Measurements from ENCODE around the gene TAF4.
A peak's percentile ranks its signal among the peaks of the same experiment; 100 is the strongest.

TAF4 gene

GRCh38 chr20:62043131-62043914 is 22.4 kb downstream of the TAF4 start:
- DNase-seq, result no peak

DNA sequence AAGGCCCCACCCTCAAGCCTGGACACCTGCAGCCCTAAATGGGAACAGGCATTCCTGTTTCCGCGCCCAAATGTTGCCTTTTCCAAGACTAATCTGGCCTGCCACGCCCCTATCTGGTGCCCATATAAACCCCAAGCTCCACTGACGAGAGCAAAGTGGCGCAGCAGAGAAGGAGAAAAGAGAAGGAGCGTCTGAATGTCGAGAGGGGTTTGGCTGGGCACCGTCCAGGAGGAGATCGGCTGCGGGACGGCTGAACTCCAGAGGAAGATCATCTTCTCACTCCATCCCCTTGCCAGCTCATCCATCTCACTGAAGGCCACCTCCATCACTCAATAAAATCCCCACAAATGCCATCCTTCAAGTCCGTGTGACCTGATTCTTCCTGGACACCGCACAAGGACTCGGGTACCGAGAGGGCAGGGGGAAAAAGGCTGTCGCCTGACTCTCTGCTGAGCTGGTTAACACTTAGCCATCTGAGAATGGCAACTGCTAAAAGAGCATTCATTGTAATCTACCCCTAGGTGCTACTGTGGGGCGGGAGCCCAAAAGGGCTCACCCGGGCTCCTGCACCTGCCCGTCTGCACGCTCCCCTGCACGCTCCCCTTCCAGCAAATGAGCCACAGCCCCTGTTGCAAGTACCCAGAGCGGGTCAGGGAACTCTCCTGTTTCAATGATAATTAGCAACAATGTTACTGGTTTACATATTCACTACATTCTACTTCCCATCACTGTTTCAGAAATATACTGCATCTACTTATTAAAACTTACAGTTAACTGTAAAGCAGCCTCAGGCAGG is 23.5 kb downstream of the TAF4 start:
- no peak for DNase-seq

DNA sequence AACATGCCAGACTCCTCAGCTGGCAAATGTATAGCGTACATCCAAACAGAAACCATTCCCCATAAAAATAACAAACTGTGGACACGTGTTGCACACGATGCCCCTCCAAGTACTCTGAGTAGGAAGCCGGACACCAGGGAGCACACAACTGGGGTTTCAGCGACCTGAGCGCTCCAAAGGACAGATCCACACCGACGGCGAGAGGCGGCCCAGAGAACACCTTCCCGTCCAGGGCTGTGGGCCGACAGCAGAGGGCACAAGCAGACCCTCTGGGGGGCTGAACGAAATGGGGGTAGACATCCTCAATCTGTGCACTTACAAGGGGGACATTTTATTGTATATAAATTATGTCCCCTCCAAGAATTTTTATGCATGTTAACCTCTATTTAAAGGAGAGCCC is 24.7 kb downstream of the TAF4 start:
- no peak for DNase-seq

GRCh38 chr20:62040381-62040922 is 25.2 kb downstream of the TAF4 start:
- no peak for DNase-seq

- no peak for DNase-seq
These were observed 25.9 kb downstream of the TAF4 start for GRCh38 chr20:62039738-62040137.

- DNase-seq, result no peak
These were observed 32.9 kb downstream of the TAF4 start for GRCh38 chr20:62032609-62033368.

GRCh38 chr20:62031462-62032092 is 34.1 kb downstream of the TAF4 start:
- no peak for DNase-seq

DNA sequence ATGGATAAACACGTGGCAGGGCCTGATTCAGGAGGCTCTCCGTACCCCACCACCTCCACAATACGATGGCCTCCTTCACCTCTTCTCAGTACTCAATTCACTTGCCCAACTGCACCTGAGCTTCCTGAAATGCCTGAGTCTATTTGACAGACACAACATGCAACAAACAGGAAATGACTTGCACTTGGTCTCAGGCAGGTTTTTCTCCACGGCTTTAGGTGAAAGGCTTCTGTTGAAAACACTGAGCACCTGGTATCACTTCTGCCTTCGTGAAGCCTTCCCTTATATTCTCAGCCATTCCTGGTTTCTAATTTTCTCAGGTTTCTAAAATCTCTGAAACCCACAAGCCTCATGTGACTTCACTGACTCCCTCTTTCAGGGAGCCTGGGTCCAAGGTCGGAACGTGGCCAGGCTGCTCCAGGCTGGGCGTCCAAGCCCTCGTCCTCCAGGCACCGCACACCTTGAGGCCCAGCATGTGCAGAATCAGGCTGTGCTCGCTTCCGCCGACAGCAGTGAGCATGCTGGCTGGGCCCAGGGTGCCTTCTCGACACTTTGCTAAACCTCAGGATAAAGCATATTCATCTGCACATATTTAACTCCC is 34.7 kb downstream of the TAF4 start:
- peak in 1 of 2 experiments; percentile 12 for DNase-seq

DNA sequence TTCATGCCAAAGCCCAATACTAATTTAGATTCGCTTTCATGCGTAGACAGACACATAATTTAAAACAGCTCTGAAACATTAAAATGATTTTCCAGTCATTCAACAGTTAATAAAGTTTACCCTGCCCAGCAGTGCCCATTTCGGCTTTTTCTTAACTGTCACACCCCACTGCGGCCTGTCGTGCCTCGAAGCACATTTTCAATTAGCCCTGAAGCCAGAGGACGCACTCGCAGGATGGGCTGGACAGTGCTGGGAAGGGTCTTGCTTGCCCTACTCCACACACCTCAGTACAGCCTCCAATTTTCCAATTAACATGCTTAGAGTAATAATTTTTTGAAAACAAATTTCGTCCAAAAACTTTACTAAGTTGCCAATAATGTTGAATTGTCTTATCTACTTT is 35.3 kb downstream of the TAF4 start:
- DNase-seq, result no peak

DNA sequence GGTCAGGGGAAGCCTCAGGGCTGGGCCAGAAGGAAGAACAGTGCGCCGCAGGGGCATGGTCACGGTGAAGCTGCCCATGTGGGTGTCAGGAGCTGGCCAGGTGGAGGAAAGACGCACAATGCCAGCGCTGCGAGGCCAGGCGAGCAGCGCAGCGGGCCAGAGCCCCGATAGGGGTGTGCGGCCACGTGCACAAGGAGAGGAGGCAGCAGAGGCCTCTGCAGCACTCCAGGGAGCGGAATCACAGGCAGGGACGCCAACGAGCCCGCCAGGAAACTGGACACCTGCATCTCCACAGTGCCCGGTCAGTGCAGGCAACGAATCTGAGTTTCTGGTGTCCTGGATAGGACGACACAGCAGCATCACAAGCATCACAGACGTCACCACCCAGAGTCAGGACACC is 35.7 kb downstream of the TAF4 start:
- no peak for DNase-seq

DNA sequence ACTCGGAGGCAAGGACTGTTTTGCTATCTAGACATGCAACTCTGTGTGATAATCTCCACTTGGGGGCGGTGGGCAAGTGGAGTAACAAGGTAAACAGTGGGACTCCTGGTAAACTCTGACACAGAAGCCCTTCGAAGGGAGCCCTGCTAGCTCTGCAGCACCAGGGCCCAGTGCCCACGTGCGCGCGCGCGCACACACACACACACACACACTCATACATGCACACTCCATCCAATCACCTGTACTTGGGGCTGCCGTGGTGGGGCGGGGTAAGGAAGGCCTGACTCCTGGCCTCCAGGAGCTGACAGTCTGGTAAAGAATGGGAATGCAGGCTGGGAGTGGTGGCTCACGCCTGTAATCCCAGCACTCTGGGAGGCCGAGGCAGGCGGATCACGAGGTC is 36.4 kb downstream of the TAF4 start:
- no peak for DNase-seq

- no peak for DNase-seq
These were observed 37.3 kb downstream of the TAF4 start for GRCh38 chr20:62028384-62028783.

DNA sequence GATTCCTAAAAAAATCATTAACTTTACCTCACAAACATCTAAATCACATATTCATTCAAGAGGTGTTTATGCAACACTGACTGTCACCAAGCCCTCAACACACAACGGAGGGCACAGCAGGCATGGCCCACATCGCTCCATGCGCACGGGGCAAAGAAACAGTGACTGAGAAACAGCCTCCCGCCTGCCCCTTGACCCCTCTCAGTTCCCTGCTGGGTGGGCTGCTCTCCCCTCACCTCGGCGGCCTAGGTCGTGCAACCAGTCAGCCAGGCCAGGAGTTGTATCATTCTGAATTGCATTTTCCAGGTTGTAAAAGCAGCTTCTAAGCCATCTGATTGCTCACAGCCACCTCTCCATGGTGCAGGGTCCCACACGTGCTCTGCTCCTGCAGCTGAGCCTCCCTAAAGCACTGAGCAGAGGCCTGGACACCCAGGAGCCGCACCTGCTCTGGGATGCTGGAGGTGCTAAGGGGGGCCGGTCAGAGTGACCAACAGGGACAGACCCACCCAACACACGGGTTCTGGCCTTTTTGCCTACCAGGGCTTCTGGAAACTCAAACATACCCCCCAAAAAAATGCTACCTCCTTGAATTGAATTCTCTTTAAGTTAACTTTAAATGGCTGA is 37.9 kb downstream of the TAF4 start:
- DNase-seq, result no peak

- DNase-seq, result no peak
These were observed 38.6 kb downstream of the TAF4 start for GRCh38 chr20:62027116-62027515.

DNA sequence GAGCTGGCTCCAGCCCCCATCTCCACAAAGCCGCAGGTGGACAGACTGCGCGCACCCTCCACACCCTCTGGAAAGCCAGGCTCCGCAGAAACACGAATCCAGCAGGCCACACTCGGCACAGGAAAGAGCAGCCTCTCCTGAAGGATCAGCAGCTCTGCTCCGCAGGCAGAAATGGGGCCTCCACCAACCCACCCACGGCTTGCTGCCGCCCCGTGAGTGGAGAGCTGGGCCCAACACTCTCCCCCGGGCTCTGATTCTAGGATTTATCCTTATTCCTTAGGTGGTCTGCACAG is 39.2 kb downstream of the TAF4 start:
- DNase-seq, result no peak

GRCh38 chr20:62025832-62026563 is 39.7 kb downstream of the TAF4 start:
- peak in 1 of 2 experiments; percentile 19 for DNase-seq

- no peak for DNase-seq
These were observed 40.3 kb downstream of the TAF4 start for GRCh38 chr20:62025394-62025793.

DNA sequence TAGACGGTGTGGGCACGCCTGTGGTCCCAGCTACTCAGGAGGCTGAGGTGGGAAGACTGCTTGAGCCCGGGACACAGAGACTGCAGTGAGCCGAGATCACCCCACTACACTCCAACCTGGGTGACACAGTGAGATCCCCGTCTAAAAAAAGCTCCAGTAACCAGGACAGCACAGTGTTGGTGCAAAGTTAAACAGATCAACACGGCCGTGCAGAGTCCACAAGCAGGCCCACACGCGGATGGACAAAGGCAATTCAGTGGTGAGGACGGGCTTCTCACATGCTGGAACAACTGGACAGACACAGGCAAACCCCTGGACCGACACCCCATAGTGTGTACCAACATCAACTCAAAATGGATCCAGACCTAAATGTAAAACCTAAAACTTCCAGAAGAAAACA is 41.7 kb downstream of the TAF4 start:
- no peak for DNase-seq

DNA sequence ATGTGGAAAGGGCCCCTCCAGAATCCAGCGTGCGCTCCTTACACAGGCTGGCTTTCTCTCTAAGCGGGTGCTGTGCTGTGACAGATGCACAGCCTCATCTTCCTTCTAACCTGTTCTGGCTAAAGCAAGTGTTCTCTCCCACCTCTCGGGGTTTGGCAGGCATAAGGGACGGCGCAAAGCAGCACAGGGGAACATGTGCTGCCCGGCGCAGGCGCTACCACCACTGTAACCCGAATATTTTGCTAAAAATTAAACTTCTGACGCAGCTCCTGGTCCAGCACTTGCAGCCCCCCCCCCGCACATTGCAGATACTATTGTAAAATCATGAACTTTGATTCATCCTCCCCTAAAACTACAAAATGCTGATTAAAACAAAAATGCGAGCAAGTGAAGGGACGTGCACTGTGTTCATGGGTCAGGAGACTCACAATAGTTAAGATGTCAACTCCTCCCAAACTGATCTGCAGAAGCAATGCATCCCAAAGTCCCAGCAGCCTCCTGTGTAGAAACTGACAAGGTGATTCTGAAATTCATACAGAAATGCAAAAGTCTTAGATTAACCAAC is 43.0 kb downstream of the TAF4 start:
- no peak for DNase-seq

DNA sequence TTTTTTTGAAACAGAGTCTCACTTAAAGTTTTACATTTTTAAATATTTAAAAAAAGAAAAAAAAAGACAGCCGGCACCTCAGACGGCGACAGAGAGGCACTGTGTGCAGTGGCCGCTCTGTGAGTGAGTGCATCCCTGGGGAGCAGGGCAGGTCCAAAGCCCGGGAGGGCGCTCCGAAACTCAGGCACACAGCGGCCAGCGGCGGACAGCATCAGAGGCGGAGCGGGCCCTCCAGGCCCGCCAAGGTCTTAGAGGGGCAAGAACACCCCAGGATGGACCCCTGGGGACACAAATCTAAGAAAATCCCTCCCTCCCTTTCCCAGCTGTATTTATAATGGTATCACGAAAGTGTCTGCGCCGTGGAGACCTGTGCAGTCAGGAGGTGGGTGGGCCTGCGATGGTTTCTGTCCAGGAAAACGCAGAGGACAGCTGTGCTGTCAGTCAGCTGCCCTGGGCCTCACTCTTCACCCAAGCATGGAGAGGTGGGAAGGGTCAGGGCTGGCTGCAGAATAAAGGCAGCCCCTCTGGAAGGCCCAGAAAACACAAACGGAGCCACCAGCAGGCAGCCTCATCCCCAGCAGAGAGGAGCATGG is 43.8 kb downstream of the TAF4 start:
- no peak for DNase-seq
